Naive thymus-derived CD4-positive, alpha-beta T cell (primary cell): ENCODE data around the gene CFAP44. TPM values are rescaled to one million over a fixed set of nuclear protein-coding genes. Genes with fewer than 3 reads are reported as not detected.

Experiments
- ATAC-seq: fragments of 150-1000 bp; cut with Tn5 transposase; 2 replicates; pipeline ENCODE4 v1.10.0; 2021; ENCODE audit warnings: mild to moderate bottlenecking, moderate library complexity
- CTCF ChIA-PET: fragments of 350-600 bp; sonication (Branson Sonifier 250); formaldehyde crosslinking; loops from one replicate; lab custom pipeline; 2021; ENCODE audit warnings: antibody characterized with exemption; lab: Charles Lee
- POLR2A ChIA-PET: fragments of 350-600 bp; sonication (Branson Sonifier 250); formaldehyde crosslinking; loops from one replicate; lab custom pipeline; 2021; ENCODE audit warnings: antibody characterized with exemption, inconsistent platforms; lab: Charles Lee
- DNase-seq, 9 donors: peaks; one replicate each; pipeline versions ENCODE4 v3.0.0 to v3.0.0-alpha.2; 2020 to 2022; ENCODE audit warnings: mixed read lengths in 1 of 9
- H3K27ac ChIP-seq: one replicate; pipeline ENCODE4 v1.7.0; 2013; ENCODE audit warnings: mild to moderate bottlenecking, low read depth, low read length, moderate library complexity
- H3K27me3 ChIP-seq, 2 donors: one replicate each; pipeline ENCODE4 v1.7.0; 2013; ENCODE audit warnings: low read length in 2 of 2, mild to moderate bottlenecking in 2 of 2, moderate library complexity in 2 of 2; ENCODE audit not compliant: control insufficient read depth in 2 of 2, insufficient read depth in 2 of 2
- H3K36me3 ChIP-seq, 3 experiments: 1 replicate in 2 of 3; 2 replicates in 1 of 3; pipeline ENCODE4 v1.7.0; 2013; ENCODE audit warnings: low read length in 3 of 3, mild to moderate bottlenecking in 3 of 3, moderate library complexity in 1 of 3; ENCODE audit not compliant: insufficient read depth in 3 of 3, control insufficient read depth in 2 of 3
- H3K4me1 ChIP-seq, 2 donors: one replicate each; pipeline ENCODE4 v1.7.0; 2013; ENCODE audit warnings: low read length in 2 of 2, mild to moderate bottlenecking in 2 of 2, moderate library complexity in 1 of 2; ENCODE audit not compliant: control insufficient read depth in 2 of 2, insufficient read depth in 2 of 2
- H3K4me3 ChIP-seq: 2 replicates; pipeline ENCODE4 v1.7.0; 2013; ENCODE audit warnings: mild to moderate bottlenecking, low read length
- H3K9me3 ChIP-seq, 3 experiments: 1 replicate in 2 of 3; 2 replicates in 1 of 3; pipeline ENCODE4 v1.7.0; 2013; ENCODE audit warnings: low read length in 3 of 3; ENCODE audit not compliant: control insufficient read depth in 2 of 3
- H3K27ac Mint-ChIP-seq, 9 donors: one replicate each; pipeline ENCODE4 v1.8.0; 2020 to 2022; ENCODE audit warnings: mixed read lengths in 9 of 9, mild to moderate bottlenecking in 8 of 9, moderate library complexity in 5 of 9, inconsistent platforms in 2 of 9
- H3K27me3 Mint-ChIP-seq, 5 donors: one replicate each; pipeline ENCODE4 v1.8.0; 2021 to 2022; ENCODE audit warnings: mixed read lengths in 5 of 5, mild to moderate bottlenecking in 1 of 5
- H3K36me3 Mint-ChIP-seq, 5 donors: one replicate each; pipeline ENCODE4 v1.8.0; 2020 to 2022; ENCODE audit warnings: mixed read lengths in 5 of 5, mild to moderate bottlenecking in 3 of 5, inconsistent platforms in 1 of 5
- H3K4me1 Mint-ChIP-seq, 7 donors: one replicate each; pipeline ENCODE4 v1.8.0; 2020 to 2022; ENCODE audit warnings: mixed read lengths in 7 of 7, mild to moderate bottlenecking in 3 of 7, inconsistent platforms in 1 of 7
- H3K4me3 Mint-ChIP-seq, 10 donors: one replicate each; pipeline ENCODE4 v1.8.0; 2020 to 2022; ENCODE audit warnings: mild to moderate bottlenecking in 10 of 10, mixed read lengths in 10 of 10, moderate library complexity in 6 of 10, inconsistent platforms in 2 of 10
- H3K9me3 Mint-ChIP-seq, 11 donors: one replicate each; pipeline ENCODE4 v1.8.0; 2020 to 2022; ENCODE audit warnings: mixed read lengths in 11 of 11, mild to moderate bottlenecking in 4 of 11, inconsistent platforms in 1 of 11, moderate library complexity in 1 of 11
- intact Hi-C, 2 donors: fragments of 100-400 bp; cut with micrococcal nuclease; formaldehyde crosslinking; loops; one replicate each; pipeline ENCODE4 v1.15.1; 2023
- polyA plus RNA-seq, 2 donors: library from polyadenylated mRNA; unstranded; fragments of 300-500 nt; fragmentation: Illumina TruSeq; gene quantifications; one replicate each; pipeline ENCODE4 v1.2.3, GENCODE V29; 2021
- total RNA-seq, 6 experiments: library from RNA in 5 of 6; stranded (reverse) in 5 of 6; gene quantifications; 1 replicate in 5 of 6; 2 replicates in 1 of 6; pipeline ENCODE4 v1.2.3 and lab custom pipeline; 2021 to 2026

Gene CFAP44
- total and polyA plus RNA-seq, 7 experiments from 2014 or later: 0.29 to 40.9 (median 8.3) TPM

DNA sequence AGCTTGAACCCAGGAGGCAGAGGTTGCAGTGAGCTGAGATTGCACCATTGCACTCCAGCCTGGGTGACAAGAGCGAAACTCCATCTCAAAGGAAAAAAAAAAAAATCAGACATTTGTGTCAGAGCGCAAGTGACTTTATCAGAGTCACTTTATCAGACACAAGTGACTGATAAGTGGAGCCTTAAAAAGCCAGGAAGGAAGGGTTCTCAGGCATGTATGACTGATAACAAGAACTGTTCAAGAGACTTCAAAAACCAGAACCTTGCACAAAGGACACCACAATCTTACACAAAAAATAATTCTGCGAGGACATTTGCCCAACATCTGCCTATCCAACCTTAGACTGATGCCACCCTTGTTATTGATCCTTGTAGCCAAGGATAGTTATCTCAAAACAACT, 13.3 kb upstream of the CFAP44 start:
- ChIA-PET CTCF (no interaction called here), POLR2A (no interaction called here)
- Mint-ChIP-seq H3K27me3 (no peaks in the 10 kb centered on the region), H3K27ac (no peak overlapping the region), H3K9me3 (peaks cover 0 to 2% (median 0%) of the 10 kb centered on the region in 11 donors), H3K4me3 (no peak overlapping the region), H3K4me1 (peaks cover 0 to 5% (median 0%) of the 10 kb centered on the region in 7 donors), H3K36me3 (peaks cover 6 to 75% (median 39%) of the 10 kb centered on the region in 5 donors)
- DNase-seq (no peak), ATAC-seq (no peak)
- no peaks in the 10 kb centered on the region for H3K4me1 ChIP-seq
- H3K4me3 ChIP-seq: no peak overlapping the region
- H3K9me3 ChIP-seq: no peaks in the 10 kb centered on the region
- no peaks in the 10 kb centered on the region for H3K27me3 ChIP-seq
- peaks cover 0 to 23% (median 4%) of the 10 kb centered on the region in 3 experiments for H3K36me3 ChIP-seq
- intact Hi-C loops: no loop called here
- H3K27ac ChIP-seq: no peak overlapping the region

DNA sequence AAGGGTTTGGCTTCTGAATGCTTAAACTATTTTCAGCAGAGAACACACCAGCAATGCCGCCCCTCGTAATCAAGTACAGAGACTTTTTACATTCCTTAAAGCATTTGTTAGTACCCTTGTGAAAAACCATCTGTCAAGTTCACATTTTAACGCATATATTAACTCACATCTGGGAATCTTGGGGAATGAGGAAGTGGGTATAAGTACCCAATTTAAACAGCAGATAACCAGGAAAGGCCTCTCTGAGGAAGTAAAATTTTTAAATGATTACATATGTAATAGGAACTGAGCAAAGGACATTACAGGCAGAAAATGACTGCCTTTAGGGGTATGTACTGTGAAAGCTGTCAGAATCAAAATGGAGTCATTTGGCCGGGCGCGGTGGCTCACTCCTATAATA, 12.8 kb upstream of the CFAP44 start:
- Histone ChIP-seq H3K4me3 (no peak overlapping the region), H3K27me3 (no peaks in the 10 kb centered on the region), H3K27ac (no peak overlapping the region), H3K9me3 (no peaks in the 10 kb centered on the region), H3K36me3 (peaks cover 0 to 26% (median 4%) of the 10 kb centered on the region in 3 experiments), H3K4me1 (no peaks in the 10 kb centered on the region)
- POLR2A ChIA-PET: no interaction called here
- Mint-ChIP-seq H3K36me3 (peaks cover 6 to 69% (median 34%) of the 10 kb centered on the region in 5 donors), H3K9me3 (peaks cover 0 to under 1% (median 0%) of the 10 kb centered on the region in 11 donors), H3K4me3 (no peak overlapping the region), H3K27ac (no peak overlapping the region), H3K4me1 (peaks cover 0 to 5% (median 0%) of the 10 kb centered on the region in 7 donors), H3K27me3 (no peaks in the 10 kb centered on the region)
- DNase-seq (no peak), ATAC-seq (no peak)
- CTCF ChIA-PET: no interaction called here
- intact Hi-C loops: no loop called here

DNA sequence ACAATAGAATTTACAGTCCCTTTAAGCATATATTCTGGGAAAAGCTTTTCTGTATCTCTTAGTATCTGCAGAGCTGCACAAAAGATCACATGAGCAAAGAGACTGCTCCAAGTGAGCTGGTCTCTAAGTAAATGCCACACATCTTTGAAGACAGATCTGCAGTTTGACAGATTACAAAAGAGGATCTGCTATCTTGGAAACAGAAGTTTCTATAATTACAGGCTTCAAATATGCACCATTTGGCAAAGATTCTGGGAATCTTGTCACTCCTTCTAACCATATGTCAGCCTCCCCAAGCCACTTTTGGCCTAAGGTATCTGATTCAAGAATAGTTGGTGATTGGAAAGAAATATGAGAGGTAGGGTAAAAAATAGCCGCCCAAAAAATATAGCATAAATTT, 9.6 kb upstream of the CFAP44 start:
- peaks cover 0 to 61% (median 35%) of the 10 kb centered on the region in 5 donors for H3K36me3 Mint-ChIP-seq
- Histone ChIP-seq H3K9me3 (no peaks in the 10 kb centered on the region), H3K27ac (no peak overlapping the region), H3K36me3 (peaks cover 0 to 10% (median 0%) of the 10 kb centered on the region in 3 experiments), H3K27me3 (no peaks in the 10 kb centered on the region), H3K4me3 (no peak overlapping the region), H3K4me1 (no peaks in the 10 kb centered on the region)
- ATAC-seq (no peak), DNase-seq (no peak)
- CTCF ChIA-PET: no interaction called here
- no peaks in the 10 kb centered on the region for H3K9me3 Mint-ChIP-seq
- no peak overlapping the region for H3K4me3 Mint-ChIP-seq
- intact Hi-C loops: no loop called here
- H3K4me1 Mint-ChIP-seq: peaks cover 0 to 5% (median 0%) of the 10 kb centered on the region in 7 donors
- H3K27me3 Mint-ChIP-seq: no peaks in the 10 kb centered on the region
- no peak overlapping the region for H3K27ac Mint-ChIP-seq
- POLR2A ChIA-PET: no interaction called here

DNA sequence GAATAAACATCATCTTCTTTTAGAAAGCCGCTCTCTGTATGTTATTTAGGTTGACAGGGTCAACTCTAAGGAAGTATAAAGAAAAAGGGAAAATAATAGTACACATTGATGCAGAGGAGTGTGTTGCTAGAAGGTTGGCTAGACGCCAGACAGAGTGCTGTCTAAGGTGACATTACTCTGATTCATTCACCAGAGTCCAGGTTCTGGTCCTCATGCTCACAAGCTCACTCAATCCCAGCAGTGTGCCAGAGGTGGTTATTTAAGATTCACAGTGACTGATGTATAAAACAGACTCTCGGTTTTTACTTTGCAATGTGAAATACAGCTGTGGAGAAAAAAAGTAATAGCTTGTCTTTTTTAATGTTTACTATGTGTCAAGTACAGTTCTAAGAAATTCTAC, 1.7 kb downstream of the CFAP44 start:
- H3K4me3 ChIP-seq: no peak overlapping the region
- no peak overlapping the region for H3K4me3 Mint-ChIP-seq
- peaks cover 0 to 2% (median 0%) of the 10 kb centered on the region in 7 donors for H3K4me1 Mint-ChIP-seq
- H3K4me1 ChIP-seq: no peaks in the 10 kb centered on the region
- no peak overlapping the region for H3K27ac Mint-ChIP-seq
- peaks cover 0 to 10% (median 0%) of the 10 kb centered on the region in 3 experiments for H3K36me3 ChIP-seq
- ATAC-seq (no peak), DNase-seq (no peak)
- H3K27me3 ChIP-seq: no peaks in the 10 kb centered on the region
- H3K36me3 Mint-ChIP-seq: peaks cover 4 to 42% (median 15%) of the 10 kb centered on the region in 5 donors
- H3K27ac ChIP-seq: no peak overlapping the region
- H3K27me3 Mint-ChIP-seq: no peaks in the 10 kb centered on the region
- no peaks in the 10 kb centered on the region for H3K9me3 Mint-ChIP-seq
- ChIA-PET CTCF (no interaction called here), POLR2A (no interaction called here)
- no peaks in the 10 kb centered on the region for H3K9me3 ChIP-seq
- intact Hi-C loops: no loop called here

DNA sequence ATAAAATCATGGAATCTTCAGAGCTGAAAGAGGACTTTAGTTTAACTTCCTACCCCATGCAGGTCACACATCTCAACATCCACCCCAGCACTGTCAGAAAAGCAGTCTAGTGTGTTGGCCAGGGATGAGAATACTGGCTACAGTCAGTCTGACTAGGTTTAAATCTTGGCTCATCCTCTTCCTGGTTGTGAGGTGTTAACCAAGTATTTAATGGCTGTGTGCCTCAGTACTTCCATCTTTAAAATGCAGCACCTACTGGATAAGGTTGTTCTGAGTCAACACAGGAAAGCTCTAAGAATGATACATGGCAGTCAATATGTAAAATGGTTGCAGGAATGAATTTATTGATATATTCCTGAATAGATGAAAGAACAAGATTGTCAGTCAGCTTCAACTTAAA, 3.1 kb downstream of the CFAP44 start:
- Mint-ChIP-seq H3K36me3 (peaks cover 5 to 52% (median 25%) of the 10 kb centered on the region in 5 donors), H3K27ac (no peak overlapping the region), H3K4me1 (peaks cover 0 to 2% (median 0%) of the 10 kb centered on the region in 7 donors), H3K9me3 (no peaks in the 10 kb centered on the region), H3K27me3 (no peaks in the 10 kb centered on the region), H3K4me3 (no peak overlapping the region)
- Histone ChIP-seq H3K4me1 (no peaks in the 10 kb centered on the region), H3K27ac (no peak overlapping the region), H3K27me3 (no peaks in the 10 kb centered on the region), H3K4me3 (no peak overlapping the region), H3K36me3 (peaks cover 0 to 10% (median 0%) of the 10 kb centered on the region in 3 experiments), H3K9me3 (no peaks in the 10 kb centered on the region)
- DNase-seq (no peak), ATAC-seq (no peak)
- ChIA-PET POLR2A (no interaction called here), CTCF (no interaction called here)
- intact Hi-C loops: no loop called here

DNA sequence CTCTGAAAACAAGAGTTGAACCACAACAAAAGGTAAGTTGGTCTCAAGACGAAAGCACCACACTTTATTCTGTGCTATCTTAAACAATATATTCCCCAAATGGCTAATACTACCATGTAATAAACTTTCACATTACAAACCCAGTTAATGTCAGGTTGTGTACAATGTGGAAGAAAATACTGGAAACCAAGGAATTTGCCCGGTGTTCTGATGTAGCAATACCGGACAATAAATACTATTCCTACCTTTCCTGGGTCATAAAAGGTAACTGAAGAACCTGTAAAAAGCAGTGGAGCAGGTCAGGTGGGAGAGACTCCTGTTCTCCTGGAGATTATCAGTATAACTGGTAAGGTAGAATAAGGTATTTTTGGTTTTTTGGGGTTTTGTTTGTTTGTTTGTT, 3.9 kb downstream of the CFAP44 start:
- Histone ChIP-seq H3K27ac (no peak overlapping the region), H3K9me3 (no peaks in the 10 kb centered on the region), H3K4me1 (no peaks in the 10 kb centered on the region), H3K4me3 (no peak overlapping the region), H3K27me3 (no peaks in the 10 kb centered on the region), H3K36me3 (peaks cover 0 to 10% (median 0%) of the 10 kb centered on the region in 3 experiments)
- Mint-ChIP-seq H3K9me3 (no peaks in the 10 kb centered on the region), H3K27me3 (no peaks in the 10 kb centered on the region), H3K36me3 (peaks cover 8 to 55% (median 29%) of the 10 kb centered on the region in 5 donors), H3K4me1 (peaks cover 0 to 2% (median 0%) of the 10 kb centered on the region in 7 donors), H3K27ac (no peak overlapping the region), H3K4me3 (no peak overlapping the region)
- ChIA-PET CTCF (no interaction called here), POLR2A (no interaction called here)
- intact Hi-C loops: no loop called here
- no peak for DNase-seq
- ATAC-seq: no peak

DNA sequence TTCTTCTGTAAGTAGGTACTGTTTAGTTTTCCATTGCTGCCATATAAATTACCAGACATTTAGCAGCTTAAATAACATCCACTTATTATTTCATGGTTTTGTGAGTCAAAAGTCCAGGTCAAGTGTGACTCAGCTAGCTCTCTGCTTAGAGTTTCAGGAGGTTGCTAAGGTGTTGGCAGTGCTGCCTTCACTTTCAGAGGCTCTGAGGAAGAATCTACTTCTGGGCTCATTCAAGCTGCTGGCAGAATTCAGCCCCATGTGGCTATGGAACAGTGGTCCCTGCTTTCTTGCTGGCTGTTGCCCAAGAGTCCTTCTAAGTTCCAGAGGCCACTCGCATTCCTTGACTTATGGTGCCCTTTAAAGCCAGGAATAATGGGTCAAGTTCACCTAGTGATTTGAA, 4.5 kb downstream of the CFAP44 start:
- Mint-ChIP-seq H3K36me3 (peaks cover 8 to 57% (median 33%) of the 10 kb centered on the region in 5 donors), H3K9me3 (no peaks in the 10 kb centered on the region), H3K27ac (no peak overlapping the region), H3K4me3 (no peak overlapping the region), H3K27me3 (no peaks in the 10 kb centered on the region), H3K4me1 (peaks cover 0 to under 1% (median 0%) of the 10 kb centered on the region in 7 donors)
- H3K4me1 ChIP-seq: no peaks in the 10 kb centered on the region
- no peak for DNase-seq
- H3K36me3 ChIP-seq: peaks cover 0 to 10% (median 0%) of the 10 kb centered on the region in 3 experiments
- POLR2A ChIA-PET: no interaction called here
- CTCF ChIA-PET: no interaction called here
- H3K27me3 ChIP-seq: no peaks in the 10 kb centered on the region
- H3K4me3 ChIP-seq: no peak overlapping the region
- H3K9me3 ChIP-seq: no peaks in the 10 kb centered on the region
- no peak overlapping the region for H3K27ac ChIP-seq
- ATAC-seq: no peak
- intact Hi-C loops: no loop called here
